ENCODE data around the gene GYG2.

DNA sequence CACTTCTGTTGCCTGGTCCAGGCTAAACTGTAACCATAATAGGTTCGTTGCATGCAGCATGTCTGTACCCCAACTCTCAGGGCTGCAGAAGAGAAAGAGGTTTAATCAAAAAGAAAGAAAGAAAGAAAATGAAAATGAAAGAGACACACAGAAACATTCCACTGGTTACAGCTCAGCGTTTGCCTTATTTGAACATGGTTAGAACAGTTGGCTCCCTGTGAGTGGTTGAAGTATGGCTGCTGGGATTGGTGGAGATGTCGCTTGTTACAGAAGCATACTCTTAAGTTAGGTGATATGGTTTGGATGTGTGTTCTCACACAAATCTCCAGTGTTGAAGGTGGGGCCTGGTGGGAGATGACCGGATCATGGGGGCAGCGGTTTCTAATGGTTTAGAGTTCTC, 64.1 kb downstream of the GYG2 start:
- TF ChIP-seq, protein P1, sequence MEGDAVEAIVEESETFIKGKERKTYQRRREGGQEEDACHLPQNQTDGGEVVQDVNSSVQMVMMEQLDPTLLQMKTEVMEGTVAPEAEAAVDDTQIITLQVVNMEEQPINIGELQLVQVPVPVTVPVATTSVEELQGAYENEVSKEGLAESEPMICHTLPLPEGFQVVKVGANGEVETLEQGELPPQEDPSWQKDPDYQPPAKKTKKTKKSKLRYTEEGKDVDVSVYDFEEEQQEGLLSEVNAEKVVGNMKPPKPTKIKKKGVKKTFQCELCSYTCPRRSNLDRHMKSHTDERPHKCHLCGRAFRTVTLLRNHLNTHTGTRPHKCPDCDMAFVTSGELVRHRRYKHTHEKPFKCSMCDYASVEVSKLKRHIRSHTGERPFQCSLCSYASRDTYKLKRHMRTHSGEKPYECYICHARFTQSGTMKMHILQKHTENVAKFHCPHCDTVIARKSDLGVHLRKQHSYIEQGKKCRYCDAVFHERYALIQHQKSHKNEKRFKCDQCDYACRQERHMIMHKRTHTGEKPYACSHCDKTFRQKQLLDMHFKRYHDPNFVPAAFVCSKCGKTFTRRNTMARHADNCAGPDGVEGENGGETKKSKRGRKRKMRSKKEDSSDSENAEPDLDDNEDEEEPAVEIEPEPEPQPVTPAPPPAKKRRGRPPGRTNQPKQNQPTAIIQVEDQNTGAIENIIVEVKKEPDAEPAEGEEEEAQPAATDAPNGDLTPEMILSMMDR (IDR thresholded peaks at IDR 0.05), result no peak
- no peak for TF ChIP-seq EP300 (IDR thresholded peaks at IDR 0.05)
- TF ChIP-seq POLR2A (IDR thresholded peaks at IDR 0.05; ENCODE audit: low read depth), result no peak
- TF ChIP-seq POLR2AphosphoS5 (IDR thresholded peaks at IDR 0.05), result no peak

All from esophagus muscularis mucosa (tissue), 4 donors.